ENCODE results near the gene DHX32. TPM values are rescaled to one million over a fixed set of nuclear protein-coding genes. Genes with fewer than 3 reads are reported as not detected.
A peak's percentile ranks its signal among the peaks of the same experiment; 100 is the strongest.
"Not testable (repeated sequence)": the region's sequence is repeated elsewhere in the genome, so short reads cannot be mapped to it uniquely, and the experiment has no call there.

DHX32 gene, protein sequence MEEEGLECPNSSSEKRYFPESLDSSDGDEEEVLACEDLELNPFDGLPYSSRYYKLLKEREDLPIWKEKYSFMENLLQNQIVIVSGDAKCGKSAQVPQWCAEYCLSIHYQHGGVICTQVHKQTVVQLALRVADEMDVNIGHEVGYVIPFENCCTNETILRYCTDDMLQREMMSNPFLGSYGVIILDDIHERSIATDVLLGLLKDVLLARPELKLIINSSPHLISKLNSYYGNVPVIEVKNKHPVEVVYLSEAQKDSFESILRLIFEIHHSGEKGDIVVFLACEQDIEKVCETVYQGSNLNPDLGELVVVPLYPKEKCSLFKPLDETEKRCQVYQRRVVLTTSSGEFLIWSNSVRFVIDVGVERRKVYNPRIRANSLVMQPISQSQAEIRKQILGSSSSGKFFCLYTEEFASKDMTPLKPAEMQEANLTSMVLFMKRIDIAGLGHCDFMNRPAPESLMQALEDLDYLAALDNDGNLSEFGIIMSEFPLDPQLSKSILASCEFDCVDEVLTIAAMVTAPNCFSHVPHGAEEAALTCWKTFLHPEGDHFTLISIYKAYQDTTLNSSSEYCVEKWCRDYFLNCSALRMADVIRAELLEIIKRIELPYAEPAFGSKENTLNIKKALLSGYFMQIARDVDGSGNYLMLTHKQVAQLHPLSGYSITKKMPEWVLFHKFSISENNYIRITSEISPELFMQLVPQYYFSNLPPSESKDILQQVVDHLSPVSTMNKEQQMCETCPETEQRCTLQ
- polyA plus RNA-seq (ENCODE audit: low read depth in 6 of 6), result 10 to 100 TPM; 10.8 to 19.3 (median 16.7) TPM

DNA sequence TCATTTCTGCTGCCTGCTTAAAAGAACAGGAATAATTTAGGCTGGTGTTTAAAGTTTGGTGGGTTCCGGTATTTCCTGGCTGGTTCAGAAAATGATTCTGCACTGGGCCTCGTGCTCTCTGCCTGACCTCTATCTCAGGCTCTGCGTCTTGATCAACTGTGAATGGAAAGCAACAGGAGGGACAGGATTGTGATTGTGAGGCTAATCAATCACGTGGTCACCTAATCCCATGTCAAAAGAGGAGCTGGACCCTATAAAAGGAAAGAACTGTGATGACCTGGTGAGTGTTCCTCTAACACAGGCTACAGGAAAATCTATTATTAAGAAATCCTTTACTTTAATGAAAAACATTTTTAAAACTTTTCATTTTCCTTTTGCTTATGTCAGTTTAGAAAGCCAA, at the start of gene DHX32:
Gene DHX32 (minus strand): TSS at position 101 of the 400 bp plus-strand sequence. CDS start 468 bp downstream, outside the sequence.
- Mint-ChIP-seq H3K4me3 (no peak within 1 kb of the TSS), H3K27ac (peak within 1 kb of the TSS in 2 of 6 donors; percentile 26 to 41), H3K9me3 (peaks cover 0 to 18% (median 8%) of the 10 kb centered on the region in 7 donors), H3K27me3 (no peaks in the 10 kb centered on the region), H3K36me3 (peaks cover 13 to 16% of the 10 kb centered on the region in 2 donors), H3K4me1 (peaks cover 0 to 2% (median 2%) of the 10 kb centered on the region in 3 donors)
- no peak for ATAC-seq (ENCODE audit: low read depth in 2 of 2)
- DNase-seq, result no peak

DNA sequence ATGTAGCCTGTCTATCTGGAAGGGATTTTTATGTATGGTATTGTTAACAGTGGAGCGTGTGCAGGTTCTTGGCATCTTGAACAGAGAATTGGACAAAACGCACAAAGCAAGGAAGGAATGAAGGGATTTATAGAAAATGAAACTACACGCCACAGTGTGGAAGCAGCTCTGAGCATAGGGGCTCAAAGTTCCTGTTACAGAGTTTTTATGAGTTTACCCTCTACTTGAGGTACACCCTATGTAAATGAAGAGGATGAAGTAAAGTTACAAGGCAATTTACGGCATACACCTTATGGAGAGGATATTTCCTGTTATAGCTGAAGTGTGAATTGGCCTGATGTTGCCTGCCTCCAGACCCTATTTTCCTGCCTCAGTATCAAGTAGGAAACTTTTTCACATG, 48.5 kb upstream of the DHX32 start:
- ATAC-seq (ENCODE audit: low read depth in 2 of 2) (no peak), DNase-seq (no peak)
- Mint-ChIP-seq H3K27me3 (peaks cover 8 to 42% (median 29%) of the 10 kb centered on the region in 3 donors), H3K9me3 (peaks cover 0 to 8% (median 0%) of the 10 kb centered on the region in 7 donors), H3K4me3 (no peak overlapping the region), H3K27ac (no peak overlapping the region), H3K4me1 (no peaks in the 10 kb centered on the region), H3K36me3 (no peaks in the 10 kb centered on the region)

DNA sequence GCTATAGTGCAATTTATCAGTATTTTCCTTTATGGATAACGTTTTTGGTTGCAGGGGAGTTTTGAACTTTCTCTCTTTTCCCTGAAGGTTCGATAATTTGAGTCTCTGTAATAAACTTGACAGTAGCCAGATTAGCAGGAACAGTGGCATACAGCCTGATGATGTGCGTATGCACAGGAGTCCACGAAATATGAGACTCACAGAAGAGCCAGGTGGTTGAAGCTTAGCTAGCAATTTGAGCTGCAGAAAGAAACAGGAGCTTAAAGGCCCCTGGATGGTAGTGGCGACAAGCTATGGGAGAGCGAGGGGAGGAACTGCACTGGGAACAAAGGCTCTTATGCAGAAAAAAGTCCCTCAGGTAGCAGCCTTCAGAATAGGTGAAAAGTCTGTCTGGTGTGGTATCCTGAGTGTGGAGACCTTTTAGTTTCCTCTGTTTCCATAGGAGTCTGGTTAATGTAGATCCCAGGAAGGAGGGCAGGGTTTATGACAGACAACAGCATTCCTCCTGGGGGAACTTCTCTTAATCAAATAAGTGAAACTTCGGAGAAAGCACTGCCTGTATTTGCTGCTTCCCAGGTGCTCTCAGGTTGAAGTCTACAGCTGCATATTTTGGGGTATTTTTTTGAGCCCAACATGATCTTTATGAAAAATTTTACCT, 48.0 kb upstream of the DHX32 start:
- H3K9me3 Mint-ChIP-seq, result peaks cover 0 to 8% (median 0%) of the 10 kb centered on the region in 7 donors
- H3K4me3 Mint-ChIP-seq, result no peak overlapping the region
- H3K36me3 Mint-ChIP-seq, result no peaks in the 10 kb centered on the region
- H3K27ac Mint-ChIP-seq, result no peak overlapping the region
- ATAC-seq (ENCODE audit: low read depth in 2 of 2), result no peak
- H3K4me1 Mint-ChIP-seq, result no peaks in the 10 kb centered on the region
- no peak for DNase-seq
- peaks cover 4 to 36% (median 29%) of the 10 kb centered on the region in 3 donors for H3K27me3 Mint-ChIP-seq

DNA sequence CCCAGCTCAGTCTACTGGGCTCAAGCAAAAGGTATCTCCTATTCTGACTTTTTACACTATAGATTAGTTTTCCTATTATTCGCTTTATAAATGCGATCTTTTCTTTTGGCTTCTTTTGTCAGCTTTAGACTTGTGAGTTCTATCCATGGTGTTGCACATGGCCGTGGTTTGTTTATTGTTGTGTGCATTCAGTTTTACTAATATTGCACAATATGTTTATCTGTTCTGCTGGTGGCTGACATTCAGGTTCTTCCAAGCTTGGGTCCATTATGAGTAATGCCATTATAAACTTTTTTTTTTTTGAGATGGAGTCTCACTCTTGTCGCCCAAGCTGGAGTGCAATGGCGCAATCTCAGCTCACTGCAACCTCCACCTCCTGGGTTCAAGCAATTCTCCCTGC, 46.2 kb upstream of the DHX32 start:
- peaks cover 4 to 20% (median 14%) of the 10 kb centered on the region in 3 donors for H3K27me3 Mint-ChIP-seq
- not testable (repeated sequence) for H3K4me3 Mint-ChIP-seq; ATAC-seq (ENCODE audit: low read depth in 2 of 2); H3K9me3 Mint-ChIP-seq; H3K4me1 Mint-ChIP-seq; DNase-seq; H3K36me3 Mint-ChIP-seq; H3K27ac Mint-ChIP-seq

DNA sequence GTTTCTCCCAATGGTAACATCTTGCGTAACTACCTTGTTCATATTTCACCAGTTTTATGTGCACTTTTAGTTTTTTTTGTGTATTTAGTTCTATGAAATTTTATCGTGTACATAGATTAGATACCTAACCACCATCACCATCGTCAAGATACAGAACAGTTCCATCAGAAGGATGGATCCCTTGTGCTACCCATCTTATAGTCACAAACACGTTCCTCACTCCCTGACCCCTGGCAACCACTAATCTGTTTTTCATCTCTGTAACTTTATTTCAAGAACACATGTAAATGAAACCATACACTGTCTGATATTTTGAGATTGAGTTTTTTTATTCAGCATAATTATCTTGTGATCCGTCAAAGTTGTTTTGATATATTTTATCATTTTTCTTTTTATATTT, 45.2 kb upstream of the DHX32 start:
- no peak overlapping the region for H3K27ac Mint-ChIP-seq
- no peaks in the 10 kb centered on the region for H3K4me1 Mint-ChIP-seq
- no peak overlapping the region for H3K4me3 Mint-ChIP-seq
- ATAC-seq (ENCODE audit: low read depth in 2 of 2), result no peak
- H3K9me3 Mint-ChIP-seq, result peaks cover 0 to 5% (median 0%) of the 10 kb centered on the region in 7 donors
- H3K36me3 Mint-ChIP-seq, result no peaks in the 10 kb centered on the region
- H3K27me3 Mint-ChIP-seq, result peaks cover 4 to 17% (median 5%) of the 10 kb centered on the region in 3 donors
- DNase-seq, result no peak

DNA sequence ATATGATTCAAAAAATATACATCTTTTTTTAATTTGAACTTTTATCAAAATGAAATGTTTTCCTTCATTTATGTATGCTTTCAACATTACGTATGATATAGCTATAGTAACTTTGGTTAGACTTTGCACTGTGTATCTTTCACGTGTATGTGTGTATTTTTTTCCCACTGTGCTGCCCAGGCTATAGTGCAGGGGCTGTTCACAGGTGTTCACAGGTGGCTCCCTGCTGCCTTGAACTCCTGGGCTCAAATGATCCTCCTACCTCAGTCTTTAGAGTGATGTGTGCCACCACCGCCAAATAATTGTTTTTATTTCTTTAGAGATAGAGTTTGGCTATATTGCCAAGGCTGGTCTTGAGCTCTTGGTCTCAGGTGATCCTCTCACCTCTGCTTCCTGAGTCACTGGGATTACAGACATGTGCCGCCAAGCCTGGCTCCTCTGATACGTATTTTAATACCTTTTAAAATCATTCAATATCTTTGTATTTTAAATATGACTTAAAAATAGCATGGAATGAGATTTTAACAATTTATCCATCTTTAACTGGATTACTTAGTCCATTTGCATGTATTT, 44.3 kb upstream of the DHX32 start:
- no peaks in the 10 kb centered on the region for H3K4me1 Mint-ChIP-seq
- peaks cover 0 to 17% (median 4%) of the 10 kb centered on the region in 3 donors for H3K27me3 Mint-ChIP-seq
- DNase-seq (no peak), ATAC-seq (ENCODE audit: low read depth in 2 of 2) (no peak)
- H3K27ac Mint-ChIP-seq, result no peak overlapping the region
- H3K4me3 Mint-ChIP-seq, result no peak overlapping the region
- H3K36me3 Mint-ChIP-seq, result no peaks in the 10 kb centered on the region
- H3K9me3 Mint-ChIP-seq, result no peaks in the 10 kb centered on the region

DNA sequence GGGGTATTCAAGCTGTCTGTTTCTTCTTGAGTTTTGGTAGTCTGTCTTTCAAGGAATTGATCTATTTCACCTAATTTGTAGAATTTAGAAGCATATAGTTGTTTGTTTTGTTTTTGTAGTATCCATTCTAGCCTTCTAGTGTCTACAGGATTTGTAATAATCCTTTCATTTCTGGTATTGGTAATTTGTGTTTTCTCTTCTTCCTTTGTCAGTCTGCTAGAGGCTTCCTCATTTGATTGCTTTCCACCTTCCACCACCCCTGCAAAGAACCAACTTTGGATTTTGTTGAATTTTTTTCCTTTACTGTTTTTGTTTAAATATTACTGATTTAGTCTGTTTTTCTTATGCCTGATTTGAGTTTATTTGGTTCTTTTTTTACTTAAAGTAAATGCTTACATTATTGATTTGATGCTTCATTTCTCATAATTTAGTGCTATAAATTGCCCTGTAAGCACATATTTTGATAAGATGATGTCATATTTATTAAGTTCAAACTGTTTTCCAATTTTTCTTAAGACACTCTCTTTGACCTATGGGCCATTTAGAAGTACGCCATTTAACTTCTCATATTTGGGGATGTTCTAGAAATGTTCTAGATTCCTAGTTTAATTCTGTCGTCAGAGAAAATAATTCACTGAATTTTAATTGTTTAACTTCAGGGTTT, 40.7 kb upstream of the DHX32 start:
- peak overlapping the region in 1 of 6 donors; percentile 61 for H3K27ac Mint-ChIP-seq
- H3K36me3 Mint-ChIP-seq, H3K4me3 Mint-ChIP-seq: not testable (repeated sequence)

DNA sequence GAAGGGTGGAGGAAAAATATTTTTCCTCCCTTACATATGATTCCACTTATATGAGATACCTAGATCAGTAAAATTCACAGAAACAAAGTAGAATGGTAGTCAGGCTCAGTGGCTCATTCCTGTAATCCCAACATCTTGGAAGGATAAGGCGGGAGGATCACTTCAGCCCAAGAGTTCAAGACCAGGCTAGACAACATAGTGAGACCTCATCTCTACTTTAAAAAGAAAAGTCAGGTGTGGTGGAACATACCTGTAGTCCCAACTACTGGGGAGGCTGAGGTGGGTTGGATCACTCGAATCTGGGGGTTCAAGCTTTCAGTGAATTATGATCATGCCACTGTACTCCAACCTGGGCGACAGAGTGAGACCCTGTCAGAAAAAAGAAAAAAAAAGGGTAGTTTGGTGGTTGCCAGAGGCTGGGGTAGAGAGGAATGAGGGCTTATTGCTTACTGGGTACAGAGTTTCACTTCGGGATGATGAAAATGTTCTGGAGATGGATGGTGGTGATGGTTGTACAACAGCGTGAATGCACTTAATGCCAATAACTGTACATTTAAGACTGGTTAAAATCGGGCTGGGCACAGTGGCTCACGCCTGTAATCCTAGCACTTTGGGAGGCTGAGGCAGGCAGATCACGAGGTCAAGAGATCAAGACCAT, 36.7 kb upstream of the DHX32 start:
- not testable (repeated sequence) for H3K27ac Mint-ChIP-seq; ATAC-seq (ENCODE audit: low read depth in 2 of 2); H3K9me3 Mint-ChIP-seq; H3K36me3 Mint-ChIP-seq; DNase-seq; H3K4me1 Mint-ChIP-seq; H3K4me3 Mint-ChIP-seq
- peaks cover 0 to 14% (median 9%) of the 10 kb centered on the region in 3 donors for H3K27me3 Mint-ChIP-seq

More for the DNA sequence above, 40.7 kb upstream of the DHX32 start:
- not testable (repeated sequence) for H3K4me1 Mint-ChIP-seq; DNase-seq; H3K27me3 Mint-ChIP-seq; ATAC-seq (ENCODE audit: low read depth in 2 of 2); H3K9me3 Mint-ChIP-seq

DNA sequence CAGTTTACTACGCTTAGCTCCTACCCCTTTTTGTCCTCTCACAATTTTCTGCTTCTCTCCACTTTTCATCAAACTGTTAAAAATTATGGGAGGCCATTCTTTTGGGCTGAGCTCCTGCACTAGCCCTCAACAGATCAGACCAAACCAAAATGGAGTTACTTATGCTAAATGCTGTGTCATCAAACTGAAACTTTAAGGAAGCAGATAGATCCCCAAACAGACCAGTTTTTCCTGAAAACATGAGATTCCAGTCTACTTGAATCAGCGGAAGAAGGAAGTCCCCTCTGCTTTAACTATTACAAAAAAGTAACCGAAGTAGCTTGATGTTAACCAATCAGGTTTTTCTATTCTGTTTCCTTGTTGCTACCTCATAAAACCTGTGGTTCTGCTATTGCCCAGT, 35.9 kb upstream of the DHX32 start:
- H3K27ac Mint-ChIP-seq, result no peak overlapping the region
- peaks cover 0 to 2% (median 0%) of the 10 kb centered on the region in 7 donors for H3K9me3 Mint-ChIP-seq
- H3K36me3 Mint-ChIP-seq, result no peaks in the 10 kb centered on the region
- H3K4me3 Mint-ChIP-seq, result no peak overlapping the region
- peaks cover 0 to 14% (median 9%) of the 10 kb centered on the region in 3 donors for H3K27me3 Mint-ChIP-seq
- H3K4me1 Mint-ChIP-seq, result no peaks in the 10 kb centered on the region
- DNase-seq (no peak), ATAC-seq (ENCODE audit: low read depth in 2 of 2) (no peak)

DNA sequence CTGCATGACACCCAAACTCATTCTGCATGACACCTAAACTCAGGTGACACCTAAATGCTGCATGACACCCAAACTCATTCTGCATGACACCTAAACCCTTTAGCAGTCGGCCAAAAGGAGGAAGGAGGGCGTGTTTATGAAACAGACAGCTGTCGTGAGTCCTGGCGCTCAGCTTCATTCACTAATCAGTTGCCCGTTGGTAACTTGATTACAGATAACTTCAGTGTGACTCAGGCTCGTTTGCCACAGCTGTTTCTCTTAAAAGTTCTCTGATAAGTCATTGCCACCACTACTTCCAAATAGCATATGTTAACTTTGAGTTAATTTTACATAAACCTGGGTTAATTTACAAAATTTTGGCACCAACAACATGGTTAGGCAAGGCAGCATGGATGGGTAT, 32.2 kb upstream of the DHX32 start:
- not testable (repeated sequence) for DNase-seq; H3K4me3 Mint-ChIP-seq; H3K9me3 Mint-ChIP-seq; H3K4me1 Mint-ChIP-seq; ATAC-seq (ENCODE audit: low read depth in 2 of 2); H3K36me3 Mint-ChIP-seq
- Mint-ChIP-seq H3K27me3 (peaks cover 0 to 14% (median 9%) of the 10 kb centered on the region in 3 donors), H3K27ac (peak overlapping the region in 1 of 6 donors; percentile 62)

DNA sequence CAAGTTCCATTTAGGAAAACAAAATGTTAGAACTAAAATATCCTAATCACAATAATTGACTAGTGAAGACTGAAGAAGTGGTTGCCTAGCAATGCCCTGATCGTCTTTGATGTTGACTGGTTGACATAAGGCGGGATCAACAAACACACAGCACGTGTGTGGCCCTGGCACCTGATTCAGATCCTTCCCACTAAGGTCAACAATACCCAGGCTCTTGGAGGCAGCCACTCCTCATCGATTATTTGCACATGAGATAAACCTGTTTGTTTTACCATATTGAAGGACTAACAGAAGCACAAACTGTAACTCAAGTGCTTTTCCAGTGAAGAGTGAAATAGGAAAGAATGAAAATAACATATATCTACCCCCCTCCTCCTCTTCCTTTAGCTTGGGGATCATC, 30.9 kb upstream of the DHX32 start:
- no peak overlapping the region for H3K27ac Mint-ChIP-seq
- peaks cover 0 to 12% (median 9%) of the 10 kb centered on the region in 3 donors for H3K27me3 Mint-ChIP-seq
- H3K4me1 Mint-ChIP-seq, result no peaks in the 10 kb centered on the region
- no peak for ATAC-seq (ENCODE audit: low read depth in 2 of 2)
- no peak for DNase-seq
- H3K4me3 Mint-ChIP-seq, result no peak overlapping the region
- no peaks in the 10 kb centered on the region for H3K36me3 Mint-ChIP-seq
- H3K9me3 Mint-ChIP-seq, result no peaks in the 10 kb centered on the region

DNA sequence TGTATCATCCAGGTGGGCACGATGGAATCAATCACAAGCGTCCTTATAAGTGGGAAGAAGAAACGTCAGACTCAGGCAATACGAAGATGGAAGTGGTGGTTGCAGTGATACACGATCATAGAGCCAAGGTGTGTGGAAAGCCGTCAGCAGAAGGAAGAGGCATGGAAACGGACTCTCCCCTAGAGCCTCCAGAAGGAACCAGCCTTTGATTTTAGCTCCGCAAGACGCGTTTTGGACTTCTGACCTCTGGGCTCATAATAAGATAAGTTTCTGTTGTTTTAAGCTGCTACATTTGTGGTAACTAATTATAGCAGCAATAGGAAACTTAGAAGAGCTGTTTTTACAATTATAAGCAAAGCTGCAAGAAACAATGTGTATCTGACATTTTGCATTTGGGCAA, 30.1 kb upstream of the DHX32 start:
- H3K27me3 Mint-ChIP-seq, result peaks cover 0 to 9% (median 8%) of the 10 kb centered on the region in 3 donors
- no peaks in the 10 kb centered on the region for H3K9me3 Mint-ChIP-seq
- ATAC-seq (ENCODE audit: low read depth in 2 of 2) (no peak), DNase-seq (no peak)
- no peaks in the 10 kb centered on the region for H3K36me3 Mint-ChIP-seq
- peak overlapping the region in 2 of 6 donors; percentile 49 to 81 for H3K27ac Mint-ChIP-seq
- H3K4me1 Mint-ChIP-seq, result no peaks in the 10 kb centered on the region
- no peak overlapping the region for H3K4me3 Mint-ChIP-seq
